Cerebellar cortex (tissue), 1 donor: ENCODE measurements around the gene EDIL3.
"Not testable (repeated sequence)": the region's sequence is repeated elsewhere in the genome, so short reads cannot be mapped to it uniquely, and the experiment has no call there.

Source experiments
- DNase-seq: peaks from one replicate; pipeline ENCODE4 v3.0.0-alpha.2; 2015; ENCODE audit warnings: low spot score

EDIL3 gene

GRCh38 chr5:84299959-84300358 lies 84.7 kb downstream of the EDIL3 start:
- DNase-seq, result no peak

- DNase-seq, result no peak
These were observed 86.1 kb downstream of the EDIL3 start for GRCh38 chr5:84298628-84299027.

GRCh38 chr5:84297641-84298040 lies 87.0 kb downstream of the EDIL3 start:
- DNase-seq, result not testable (repeated sequence)

- DNase-seq, result no peak
These were observed 91.7 kb downstream of the EDIL3 start for GRCh38 chr5:84292788-84293653.

- DNase-seq, result no peak
These were observed 92.6 kb downstream of the EDIL3 start for GRCh38 chr5:84292000-84292642.

- DNase-seq, result no peak
These were observed 94.0 kb downstream of the EDIL3 start for GRCh38 chr5:84290673-84291072.

GRCh38 chr5:84290161-84290560 lies 94.5 kb downstream of the EDIL3 start:
- no peak for DNase-seq

GRCh38 chr5:84287951-84288350 lies 96.7 kb downstream of the EDIL3 start:
- no peak for DNase-seq

GRCh38 chr5:84286662-84287061 lies 98.0 kb downstream of the EDIL3 start:
- DNase-seq, result peak; percentile 77

GRCh38 chr5:84285641-84286637 lies 98.7 kb downstream of the EDIL3 start:
- no peak for DNase-seq

- no peak for DNase-seq
These were observed 103.3 kb downstream of the EDIL3 start for GRCh38 chr5:84281383-84281782.

GRCh38 chr5:84279234-84279633 lies 105.4 kb downstream of the EDIL3 start:
- DNase-seq, result no peak

GRCh38 chr5:84275609-84276008 lies 109.1 kb downstream of the EDIL3 start:
- DNase-seq, result no peak

GRCh38 chr5:84274585-84275468 lies 109.9 kb downstream of the EDIL3 start:
- DNase-seq, result peak; percentile 38

- DNase-seq, result no peak
These were observed 111.2 kb downstream of the EDIL3 start for GRCh38 chr5:84273517-84273883.

GRCh38 chr5:84272771-84273516 lies 111.7 kb downstream of the EDIL3 start:
- DNase-seq, result no peak

GRCh38 chr5:84265739-84266550 lies 118.7 kb downstream of the EDIL3 start:
- no peak for DNase-seq

GRCh38 chr5:84265130-84265529 lies 119.5 kb downstream of the EDIL3 start:
- DNase-seq, result no peak

- DNase-seq, result no peak
These were observed 123.7 kb downstream of the EDIL3 start for GRCh38 chr5:84260939-84261338.

GRCh38 chr5:84260140-84260539 lies 124.5 kb downstream of the EDIL3 start:
- peak; percentile 29 for DNase-seq
